Naive thymus-derived CD8-positive, alpha-beta T cell (primary cell): Measurements from ENCODE around the gene CYB561. TPM values are rescaled to one million over a fixed set of nuclear protein-coding genes. Genes with fewer than 3 reads are reported as not detected.
"Not testable (repeated sequence)": the region's sequence is repeated elsewhere in the genome, so short reads cannot be mapped to it uniquely, and the experiment has no call there.

Source experiments
- ATAC-seq, 2 donors: fragments of 150-1000 bp; cut with Tn5 transposase in 1 of 2; sonication (Bioruptor Pico), chemical (Tn5 transposase) in 1 of 2; 1 replicate in 1 of 2; 2 replicates in 1 of 2; pipeline ENCODE4 v1.10.0; 2021; ENCODE audit warnings: mild to moderate bottlenecking in 2 of 2, moderate library complexity in 2 of 2
- POLR2A ChIA-PET: fragments of 350-600 bp; sonication (Branson Sonifier 250); formaldehyde crosslinking; loops from one replicate; lab custom pipeline; 2021; ENCODE audit warnings: antibody characterized with exemption; lab: Charles Lee
- DNase-seq, 10 donors: peaks; one replicate each; pipeline versions ENCODE4 v3.0.0 to v3.0.0-alpha.2; 2020 to 2022
- H3K27ac Mint-ChIP-seq, 10 donors: one replicate each; pipeline ENCODE4 v1.8.0; 2020 to 2022; ENCODE audit warnings: mild to moderate bottlenecking in 10 of 10, mixed read lengths in 10 of 10, moderate library complexity in 4 of 10, inconsistent platforms in 1 of 10
- H3K27me3 Mint-ChIP-seq, 5 donors: one replicate each; pipeline ENCODE4 v1.8.0; 2021 to 2022; ENCODE audit warnings: mixed read lengths in 5 of 5
- H3K36me3 Mint-ChIP-seq, 3 donors: one replicate each; pipeline ENCODE4 v1.8.0; 2020 to 2022; ENCODE audit warnings: mixed read lengths in 3 of 3, mild to moderate bottlenecking in 2 of 3, inconsistent platforms in 1 of 3
- H3K4me1 Mint-ChIP-seq, 4 donors: one replicate each; pipeline ENCODE4 v1.8.0; 2021 to 2022; ENCODE audit warnings: mixed read lengths in 4 of 4
- H3K4me3 Mint-ChIP-seq, 10 donors: one replicate each; pipeline ENCODE4 v1.8.0; 2020 to 2022; ENCODE audit warnings: mild to moderate bottlenecking in 10 of 10, mixed read lengths in 10 of 10, moderate library complexity in 6 of 10, inconsistent platforms in 1 of 10
- H3K9me3 Mint-ChIP-seq, 9 donors: one replicate each; pipeline ENCODE4 v1.8.0; 2020 to 2022; ENCODE audit warnings: mixed read lengths in 9 of 9, mild to moderate bottlenecking in 3 of 9, inconsistent platforms in 1 of 9, moderate library complexity in 1 of 9
- polyA plus RNA-seq, 3 donors: library from polyadenylated mRNA; unstranded; fragments of 300-500 nt; fragmentation: Illumina TruSeq; gene quantifications; one replicate each; pipeline ENCODE4 v1.2.3, GENCODE V29; 2021
- total RNA-seq, 8 experiments: library from RNA in 2 of 8; stranded (reverse) in 2 of 8; gene quantifications; one replicate each; pipeline ENCODE4 v1.2.3 and lab custom pipeline; 2021 to 2026

CYB561 gene
- total and polyA plus RNA-seq, 5 experiments from 2014 or later: 1.2 to 10.3 (median 6.0) TPM

DNA sequence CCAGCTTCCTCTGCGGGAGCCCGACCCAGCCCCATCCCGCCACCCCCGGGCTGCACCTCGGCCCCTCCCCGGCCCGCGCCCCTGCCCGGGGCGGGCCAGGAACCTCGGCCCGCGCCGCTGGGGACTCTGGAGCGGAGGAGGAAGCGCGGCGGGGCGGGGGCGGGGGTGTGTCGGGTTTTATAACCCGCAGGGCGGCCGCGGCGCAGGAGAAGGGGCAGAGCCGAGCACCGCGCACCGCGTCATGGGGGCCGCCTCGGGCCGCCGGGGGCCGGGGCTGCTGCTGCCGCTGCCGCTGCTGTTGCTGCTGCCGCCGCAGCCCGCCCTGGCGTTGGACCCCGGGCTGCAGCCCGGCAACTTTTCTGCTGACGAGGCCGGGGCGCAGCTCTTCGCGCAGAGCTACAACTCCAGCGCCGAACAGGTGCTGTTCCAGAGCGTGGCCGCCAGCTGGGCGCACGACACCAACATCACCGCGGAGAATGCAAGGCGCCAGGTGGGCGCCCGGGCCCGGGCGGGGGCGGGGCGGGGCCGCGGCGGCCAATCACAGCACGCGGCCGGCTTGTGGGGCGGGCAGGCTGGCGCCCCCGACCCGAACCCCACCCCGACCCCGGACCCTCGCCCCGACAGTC lies 30.9 kb upstream of the CYB561 start, which contains the start of gene ACE:
Gene ACE (plus strand): TSS at position 208 of the 626 bp plus-strand sequence. CDS start 34 bp downstream, at position 242.
- H3K27me3 Mint-ChIP-seq: peaks cover 5 to 52% (median 22%) of the 10 kb centered on the region in 5 donors

DNA sequence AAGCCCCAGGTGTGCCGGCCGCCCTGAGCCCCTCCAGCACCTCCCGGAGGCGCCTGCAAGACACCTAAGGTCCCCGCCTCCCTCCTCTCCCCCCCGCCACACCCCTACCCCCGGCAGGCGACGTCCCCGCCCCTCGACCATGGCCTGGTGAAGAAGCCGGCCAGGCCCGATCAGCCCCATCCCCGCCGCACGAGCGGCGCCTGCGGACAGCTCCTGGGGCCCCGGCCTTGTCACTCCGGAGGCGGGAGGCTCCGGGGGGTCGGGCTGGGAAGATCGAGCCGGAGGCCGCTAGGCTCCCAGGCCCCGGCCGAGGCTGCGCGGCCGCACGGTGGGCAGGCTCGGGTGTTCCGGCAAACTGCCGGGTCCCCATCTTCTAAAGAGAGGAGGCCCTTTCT lies 30.4 kb upstream of the CYB561 start:
- H3K27me3 Mint-ChIP-seq: peaks cover 5 to 52% (median 22%) of the 10 kb centered on the region in 5 donors

More for the DNA sequence above, 30.9 kb upstream of the CYB561 start, which contains the start of gene ACE:
- peak within 1 kb of the TSS in 1 of 10 donors; percentile 29 for H3K27ac Mint-ChIP-seq
- H3K9me3 Mint-ChIP-seq: no peaks in the 10 kb centered on the region
- DNase-seq: peak in 6 of 10 donors; percentile 10 to 31 (median 22)
- H3K4me1 Mint-ChIP-seq: peaks cover 6 to 18% (median 14%) of the 10 kb centered on the region in 4 donors
- H3K36me3 Mint-ChIP-seq: no peaks in the 10 kb centered on the region
- H3K4me3 Mint-ChIP-seq: peak within 1 kb of the TSS; percentile 52 to 84 (median 74)
- POLR2A ChIA-PET: no interaction called here
- ATAC-seq: peak; percentile 68 to 70

DNA sequence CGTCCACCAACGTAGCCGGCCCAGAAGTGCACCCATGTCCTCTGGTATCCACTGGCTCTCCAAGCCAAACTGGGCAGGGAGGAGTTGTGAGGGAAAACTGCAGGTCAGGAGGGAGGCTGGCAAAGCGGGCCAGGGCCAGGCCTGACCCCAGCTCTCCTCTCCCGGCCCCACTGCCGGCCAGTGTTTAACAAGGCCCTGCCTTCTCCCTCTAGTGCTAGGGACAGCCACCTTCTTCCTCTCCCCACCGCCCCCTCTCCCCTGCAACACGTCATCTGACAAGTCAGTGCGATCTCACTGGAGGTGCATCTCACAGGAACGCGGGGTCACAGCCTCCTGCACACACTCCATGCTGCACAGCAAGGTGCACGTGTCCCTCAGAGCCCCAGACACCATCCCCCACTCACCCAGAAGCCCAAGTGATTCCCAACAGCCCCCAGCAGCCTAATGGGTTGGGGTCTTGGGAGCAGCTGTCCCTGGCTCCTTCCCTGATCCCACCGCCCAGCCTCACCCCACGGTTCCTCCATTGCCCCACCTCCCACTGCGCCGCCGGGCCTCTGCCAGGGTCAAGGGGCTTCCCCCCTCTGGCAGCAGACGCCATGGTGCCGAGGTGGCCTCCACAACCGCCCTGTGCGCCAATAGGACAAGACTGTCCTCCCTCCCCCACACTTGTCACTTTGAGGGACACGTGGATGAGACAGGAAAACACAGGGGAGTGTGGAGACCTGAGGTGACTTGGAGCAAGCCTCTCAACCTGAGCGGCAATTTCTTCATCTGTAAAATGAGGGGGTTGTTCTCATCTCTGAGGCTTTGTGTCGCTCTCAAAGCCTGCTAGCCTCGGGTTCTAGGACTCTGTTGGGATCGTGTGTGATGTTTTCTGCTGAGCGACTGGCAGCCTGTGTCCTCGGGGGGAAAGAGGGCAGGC lies 29.6 kb upstream of the CYB561 start:
- peaks cover 5 to 52% (median 22%) of the 10 kb centered on the region in 5 donors for H3K27me3 Mint-ChIP-seq
- ATAC-seq: no peak
- H3K9me3 Mint-ChIP-seq: no peaks in the 10 kb centered on the region
- POLR2A ChIA-PET: no interaction called here
- no peaks in the 10 kb centered on the region for H3K36me3 Mint-ChIP-seq
- H3K27ac Mint-ChIP-seq: peak overlapping the region in 1 of 10 donors; percentile 83
- peak in 1 of 10 donors; percentile 48 for DNase-seq
- peaks cover 6 to 18% (median 14%) of the 10 kb centered on the region in 4 donors for H3K4me1 Mint-ChIP-seq
- H3K4me3 Mint-ChIP-seq: peak overlapping the region; percentile 39 to 76 (median 61)

More for the DNA sequence above, 30.4 kb upstream of the CYB561 start:
- Mint-ChIP-seq H3K4me3 (peak overlapping the region in 9 of 10 donors; percentile 9 to 80 (median 62)), H3K36me3 (no peaks in the 10 kb centered on the region), H3K9me3 (no peaks in the 10 kb centered on the region), H3K4me1 (peaks cover 6 to 18% (median 14%) of the 10 kb centered on the region in 4 donors), H3K27ac (no peak overlapping the region)
- DNase-seq (peak in 2 of 10 donors; percentile 10 to 37), ATAC-seq (peak in 1 of 2 donors; percentile 6)
- POLR2A ChIA-PET: no interaction called here

DNA sequence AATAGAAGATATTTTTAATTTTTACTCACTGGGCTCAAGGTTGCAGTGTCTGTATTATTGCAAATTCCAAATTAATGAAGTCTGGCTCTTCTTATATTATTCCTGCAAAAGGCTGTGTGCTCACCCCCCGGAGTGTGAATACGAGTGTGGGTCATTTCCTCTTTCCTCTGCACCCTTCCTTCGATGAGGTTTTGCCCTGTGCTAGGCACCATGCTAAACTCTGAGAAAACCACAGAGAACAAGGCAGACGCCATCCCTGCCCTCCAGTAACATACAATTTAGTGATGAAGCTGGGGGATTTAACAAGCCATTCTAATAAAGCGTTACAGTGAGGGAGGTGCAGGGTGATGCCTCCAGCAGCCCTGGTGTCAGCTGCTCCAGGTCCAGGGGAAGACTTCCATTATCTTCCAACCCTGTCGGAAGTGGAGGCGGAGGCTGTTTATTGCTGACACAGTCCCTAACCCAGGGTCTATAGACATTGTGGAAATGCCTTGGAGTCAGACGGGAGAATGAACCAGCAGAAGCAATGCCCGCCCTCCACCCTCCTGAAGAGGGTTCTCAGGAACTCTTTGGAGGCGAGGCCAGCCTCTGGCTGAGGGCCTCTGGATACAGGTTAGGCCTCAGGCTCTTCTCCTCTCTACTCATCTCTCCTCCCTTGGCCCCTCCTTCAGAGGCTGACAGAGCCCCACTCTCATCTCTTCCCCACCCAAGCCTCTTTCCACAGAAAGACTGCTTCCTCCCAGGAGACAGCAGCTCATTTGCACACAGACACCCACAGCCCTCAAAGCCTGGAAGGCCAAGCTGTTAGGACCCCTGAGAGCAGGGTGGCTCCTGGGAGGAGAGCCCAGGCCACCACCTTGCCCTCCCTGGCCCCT lies 28.7 kb upstream of the CYB561 start:
- DNase-seq (peak in 1 of 10 donors; percentile 50), ATAC-seq (no peak)
- Mint-ChIP-seq H3K36me3 (no peaks in the 10 kb centered on the region), H3K27ac (no peak overlapping the region), H3K9me3 (no peaks in the 10 kb centered on the region), H3K4me1 (peaks cover 8 to 18% (median 14%) of the 10 kb centered on the region in 4 donors), H3K4me3 (peak overlapping the region in 7 of 10 donors; percentile 6 to 58 (median 39)), H3K27me3 (peaks cover 8 to 49% (median 26%) of the 10 kb centered on the region in 5 donors)
- POLR2A ChIA-PET: no interaction called here

DNA sequence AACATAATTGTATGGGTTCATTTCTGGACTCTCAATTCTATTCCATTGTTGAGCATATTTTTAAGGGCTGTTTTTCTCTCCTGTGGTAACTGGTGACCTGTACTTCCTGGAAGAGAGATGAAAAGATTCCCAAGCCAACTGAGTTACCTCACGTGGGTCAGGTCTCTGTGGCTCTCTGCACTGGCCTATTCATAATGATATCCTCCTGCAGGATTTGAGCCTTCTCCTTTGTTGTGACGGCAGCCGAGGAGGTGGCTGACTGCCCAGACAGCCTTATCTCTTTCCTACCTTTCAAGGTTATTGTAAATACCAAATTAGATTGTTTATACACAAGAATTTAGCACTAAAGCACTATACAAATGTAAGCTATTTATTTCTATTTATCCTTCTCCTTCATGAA lies 28.1 kb upstream of the CYB561 start:
- H3K4me3 Mint-ChIP-seq: no peak overlapping the region
- ATAC-seq: no peak
- H3K4me1 Mint-ChIP-seq: peaks cover 8 to 17% (median 12%) of the 10 kb centered on the region in 4 donors
- no peak overlapping the region for H3K27ac Mint-ChIP-seq
- POLR2A ChIA-PET: no interaction called here
- H3K9me3 Mint-ChIP-seq: no peaks in the 10 kb centered on the region
- no peak for DNase-seq
- H3K36me3 Mint-ChIP-seq: no peaks in the 10 kb centered on the region
- H3K27me3 Mint-ChIP-seq: peaks cover 8 to 43% (median 24%) of the 10 kb centered on the region in 5 donors

DNA sequence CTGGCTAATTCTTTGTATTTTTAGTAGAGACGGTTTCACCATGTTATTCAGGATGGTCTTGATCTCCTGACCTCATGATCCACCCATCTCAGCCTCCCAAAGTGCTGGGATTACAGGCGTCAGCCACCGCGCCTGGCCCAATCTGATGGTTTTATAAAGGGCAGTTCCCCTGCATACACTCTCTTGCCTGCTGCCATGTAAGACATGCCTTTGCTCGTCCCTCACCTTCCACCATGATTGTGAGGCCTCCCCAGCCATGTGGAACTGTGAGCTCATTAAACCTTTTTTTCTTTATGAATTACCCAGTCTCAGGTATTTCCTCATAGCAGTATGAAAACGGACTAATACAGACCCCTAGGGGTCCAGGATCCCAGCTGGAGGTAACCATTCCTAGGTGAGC lies 22.0 kb upstream of the CYB561 start:
- H3K27ac Mint-ChIP-seq, ATAC-seq: not testable (repeated sequence)

DNA sequence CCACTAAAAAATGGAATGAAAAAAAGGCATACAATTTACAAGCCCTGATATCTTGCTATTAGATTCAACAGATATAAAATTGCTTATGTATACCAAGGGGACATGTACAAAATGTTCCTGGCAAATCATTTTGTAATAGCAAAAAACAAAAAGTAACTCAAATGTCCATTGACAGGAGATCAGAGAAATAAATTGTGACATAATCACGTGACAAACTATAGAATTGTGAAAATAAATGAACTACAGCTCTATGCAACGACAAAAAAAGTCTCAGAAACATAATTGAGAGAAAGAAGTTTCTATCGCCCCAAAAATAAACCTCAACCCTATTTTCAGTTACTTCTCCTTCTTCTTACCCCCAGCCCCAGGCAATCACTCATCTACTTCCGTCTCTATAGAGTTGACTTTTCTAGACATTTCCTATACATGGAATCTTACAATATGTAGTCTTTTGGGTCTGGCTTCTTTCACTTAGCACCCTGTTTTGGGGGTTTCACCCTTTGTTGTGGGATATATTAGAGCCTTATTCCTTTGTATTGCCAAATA lies 18.7 kb upstream of the CYB561 start:
- ATAC-seq: no peak
- Mint-ChIP-seq H3K4me3 (no peak overlapping the region), H3K36me3 (no peaks in the 10 kb centered on the region), H3K27ac (no peak overlapping the region), H3K4me1 (peaks cover 0 to 15% (median under 1%) of the 10 kb centered on the region in 4 donors), H3K27me3 (peaks cover 0 to 8% (median 3%) of the 10 kb centered on the region in 5 donors), H3K9me3 (no peaks in the 10 kb centered on the region)
- DNase-seq: no peak
- POLR2A ChIA-PET: interaction anchor here (0.6 kb wide), 1 partner anchor 17 kb away, joined by 7 read pairs; no protein-coding TSS in a partner anchor

More for the DNA sequence above, 22.0 kb upstream of the CYB561 start:
- DNase-seq, H3K9me3 Mint-ChIP-seq, H3K4me1 Mint-ChIP-seq, POLR2A ChIA-PET, H3K27me3 Mint-ChIP-seq, H3K36me3 Mint-ChIP-seq, H3K4me3 Mint-ChIP-seq: not testable (repeated sequence)

DNA sequence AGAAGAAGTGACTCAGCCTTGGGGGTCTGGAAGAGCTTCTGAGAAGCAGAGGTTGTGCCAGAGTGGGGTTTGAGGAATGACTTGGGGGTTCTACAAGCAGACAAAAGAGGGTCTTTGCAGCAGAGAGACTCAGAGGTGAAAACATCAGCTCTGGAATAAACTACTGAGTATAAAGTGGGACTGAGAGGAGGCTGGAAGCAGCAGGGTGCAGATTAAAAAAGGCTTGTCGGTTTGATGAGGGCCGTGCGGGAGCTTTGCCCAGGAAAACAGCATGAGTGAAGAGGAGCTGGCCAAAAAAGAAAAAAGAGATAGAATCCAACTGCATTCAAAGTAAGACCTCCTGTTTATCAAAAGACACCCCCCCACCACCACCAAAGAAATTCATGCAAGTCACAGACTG lies 17.7 kb upstream of the CYB561 start:
- Mint-ChIP-seq H3K4me3 (no peak overlapping the region), H3K27ac (no peak overlapping the region), H3K4me1 (peaks cover 0 to 15% (median under 1%) of the 10 kb centered on the region in 4 donors), H3K27me3 (peaks cover 0 to 8% (median 4%) of the 10 kb centered on the region in 5 donors), H3K9me3 (no peaks in the 10 kb centered on the region), H3K36me3 (no peaks in the 10 kb centered on the region)
- ATAC-seq (no peak), DNase-seq (no peak)
- POLR2A ChIA-PET: no interaction called here

DNA sequence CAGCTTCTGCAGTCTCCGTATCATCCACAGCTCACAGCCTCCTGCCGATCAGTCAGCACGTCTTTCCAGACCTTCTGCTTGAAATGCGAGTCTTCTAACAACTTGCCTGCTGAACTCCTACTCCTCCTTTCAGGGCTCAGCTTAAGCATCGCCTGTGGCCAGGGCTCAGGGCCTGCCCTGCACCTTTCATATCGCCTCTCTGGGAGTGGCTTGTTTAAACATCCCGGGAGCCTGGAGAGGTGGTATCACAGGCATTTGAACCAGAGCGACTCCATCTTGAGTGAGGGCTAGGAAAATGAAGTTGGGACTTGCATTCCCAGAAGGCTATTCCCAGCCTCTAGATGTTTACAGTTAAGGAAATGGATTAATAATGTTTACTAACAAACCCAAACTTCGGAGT lies 13.9 kb upstream of the CYB561 start:
- ATAC-seq: no peak
- H3K36me3 Mint-ChIP-seq: no peaks in the 10 kb centered on the region
- H3K27ac Mint-ChIP-seq: peak overlapping the region in 1 of 10 donors; percentile 46
- POLR2A ChIA-PET: no interaction called here
- no peak for DNase-seq
- H3K4me1 Mint-ChIP-seq: peaks cover 0 to 14% (median 0%) of the 10 kb centered on the region in 4 donors
- no peaks in the 10 kb centered on the region for H3K9me3 Mint-ChIP-seq
- H3K4me3 Mint-ChIP-seq: no peak overlapping the region
- peaks cover 0 to 7% (median 4%) of the 10 kb centered on the region in 5 donors for H3K27me3 Mint-ChIP-seq

DNA sequence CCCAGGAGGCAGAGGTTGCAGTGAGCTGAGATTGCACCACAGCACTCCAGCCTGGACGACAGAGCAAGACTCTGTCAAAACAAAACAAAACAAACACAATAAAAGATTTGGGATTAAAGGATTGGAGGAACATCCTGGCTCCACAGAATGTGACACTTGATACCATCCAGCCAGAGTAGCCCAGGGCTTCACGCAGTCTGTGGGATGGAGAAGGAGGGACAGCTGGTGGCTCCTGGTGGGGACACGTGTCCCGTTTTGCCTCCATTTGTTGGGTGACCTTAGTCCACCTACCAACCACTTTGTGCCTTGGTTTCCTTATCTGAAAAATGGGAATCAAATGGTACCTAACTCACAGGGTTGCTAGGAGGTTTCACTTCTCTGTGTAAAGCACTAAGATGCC lies 12.4 kb upstream of the CYB561 start:
- peaks cover 0 to 6% (median 0%) of the 10 kb centered on the region in 4 donors for H3K4me1 Mint-ChIP-seq
- H3K27ac Mint-ChIP-seq: no peak overlapping the region
- H3K36me3 Mint-ChIP-seq: no peaks in the 10 kb centered on the region
- DNase-seq (no peak), ATAC-seq (no peak)
- peaks cover 0 to 5% (median 4%) of the 10 kb centered on the region in 5 donors for H3K27me3 Mint-ChIP-seq
- POLR2A ChIA-PET: no interaction called here
- no peak overlapping the region for H3K4me3 Mint-ChIP-seq
- no peaks in the 10 kb centered on the region for H3K9me3 Mint-ChIP-seq

DNA sequence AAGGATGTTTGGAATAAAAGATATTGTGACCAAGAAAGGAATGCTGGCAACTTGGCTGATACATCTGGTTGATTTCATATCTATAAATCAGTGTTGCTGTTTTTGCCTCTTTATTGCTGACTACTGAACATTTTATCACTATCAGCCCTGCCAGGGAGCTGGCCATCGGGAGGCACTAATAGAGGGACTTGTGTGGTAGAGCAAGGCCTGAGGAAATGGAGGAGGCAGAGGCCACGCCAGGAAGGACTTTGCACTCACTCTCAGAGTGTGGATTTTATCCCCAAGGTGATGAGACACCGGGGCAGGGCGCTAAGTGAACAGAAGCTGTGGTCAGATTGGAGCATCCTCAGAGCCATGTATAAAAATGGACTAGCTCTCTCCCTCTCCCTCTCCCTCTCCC lies 9.3 kb upstream of the CYB561 start:
- H3K27ac Mint-ChIP-seq: peak overlapping the region in 1 of 10 donors; percentile 43
- H3K36me3 Mint-ChIP-seq: no peaks in the 10 kb centered on the region
- peaks cover 0 to 9% (median 2%) of the 10 kb centered on the region in 5 donors for H3K27me3 Mint-ChIP-seq
- peaks cover 0 to 3% (median 2%) of the 10 kb centered on the region in 4 donors for H3K4me1 Mint-ChIP-seq
- POLR2A ChIA-PET: no interaction called here
- no peak for ATAC-seq
- no peaks in the 10 kb centered on the region for H3K9me3 Mint-ChIP-seq
- DNase-seq: no peak
- no peak overlapping the region for H3K4me3 Mint-ChIP-seq
